COLO829 (cell line): ENCODE measurements around the gene INS.
"Not testable (repeated sequence)": the region's sequence is repeated elsewhere in the genome, so short reads cannot be mapped to it uniquely, and the experiment has no call there.

ENCODE experiments used
- DNase-seq: peaks from one replicate; pipeline ENCODE4 v3.0.0; 2012; ENCODE audit warnings: low spot score

Gene INS

DNA sequence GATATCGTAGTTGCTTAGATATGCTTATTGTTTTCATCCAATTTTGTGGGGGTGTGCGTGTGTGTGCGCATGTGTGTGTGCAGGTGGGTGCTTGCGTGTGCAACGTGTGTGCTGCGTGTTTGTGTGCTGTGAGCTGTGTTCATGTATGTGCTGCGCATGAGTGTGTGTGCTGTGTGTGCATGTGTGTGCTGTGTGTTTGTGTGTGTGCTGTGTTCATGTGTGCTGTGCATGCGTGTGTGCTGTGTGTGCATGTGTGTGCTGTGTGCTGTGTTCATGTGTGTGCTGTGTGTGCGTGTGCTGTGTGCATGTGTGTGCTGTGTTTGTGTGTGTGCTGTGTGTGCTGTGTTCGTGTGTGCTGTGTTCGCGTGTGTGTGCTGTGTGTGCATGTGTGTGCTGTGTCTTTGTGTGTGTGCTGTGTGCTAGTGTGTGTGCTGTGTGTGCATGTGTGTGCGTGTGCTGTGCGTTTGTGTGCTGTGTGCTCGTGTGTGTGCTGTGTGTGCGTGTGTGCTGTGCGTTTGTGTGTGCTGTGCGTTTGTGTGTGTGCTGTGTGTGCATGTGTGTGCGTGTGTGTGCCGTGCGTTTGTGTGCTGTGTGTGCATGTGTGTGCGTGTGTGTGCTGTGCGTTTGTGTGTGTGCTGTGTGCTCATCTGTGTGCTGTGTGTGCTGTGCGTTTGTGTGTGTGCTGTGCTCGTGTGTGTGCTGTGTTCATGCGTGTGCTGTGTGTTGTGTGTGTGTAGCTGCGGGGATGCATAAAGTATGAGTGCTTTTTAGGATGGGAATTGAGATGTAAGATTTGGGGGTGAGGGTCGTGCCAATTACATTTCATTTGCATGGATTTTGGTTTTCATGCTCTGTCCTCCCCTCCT, 29.4 kb downstream of the INS start:
- DNase-seq: no peak

DNA sequence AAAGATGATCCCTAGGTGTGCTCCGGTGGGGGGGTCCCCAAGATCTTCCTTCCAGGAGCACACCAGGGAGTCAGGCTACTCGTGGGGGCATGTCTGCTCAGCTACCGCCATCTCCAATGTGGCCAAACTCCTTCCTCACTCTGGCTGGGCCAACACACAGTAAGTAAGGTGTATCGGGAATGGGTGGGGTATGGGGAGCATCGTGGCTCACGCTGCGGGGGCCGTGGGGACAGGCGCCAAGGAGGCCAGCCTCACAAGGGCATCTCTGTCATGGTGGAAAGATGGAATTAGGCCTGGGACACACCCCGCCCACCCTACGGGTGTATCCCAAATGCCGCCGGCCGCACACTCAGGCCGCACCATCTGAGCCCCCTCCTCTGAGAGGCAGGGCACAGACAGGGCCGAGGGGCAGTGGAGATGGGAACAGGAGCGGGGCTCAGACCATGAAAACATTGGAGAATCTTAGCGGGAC, 30.1 kb downstream of the INS start:
- no peak for DNase-seq

DNA sequence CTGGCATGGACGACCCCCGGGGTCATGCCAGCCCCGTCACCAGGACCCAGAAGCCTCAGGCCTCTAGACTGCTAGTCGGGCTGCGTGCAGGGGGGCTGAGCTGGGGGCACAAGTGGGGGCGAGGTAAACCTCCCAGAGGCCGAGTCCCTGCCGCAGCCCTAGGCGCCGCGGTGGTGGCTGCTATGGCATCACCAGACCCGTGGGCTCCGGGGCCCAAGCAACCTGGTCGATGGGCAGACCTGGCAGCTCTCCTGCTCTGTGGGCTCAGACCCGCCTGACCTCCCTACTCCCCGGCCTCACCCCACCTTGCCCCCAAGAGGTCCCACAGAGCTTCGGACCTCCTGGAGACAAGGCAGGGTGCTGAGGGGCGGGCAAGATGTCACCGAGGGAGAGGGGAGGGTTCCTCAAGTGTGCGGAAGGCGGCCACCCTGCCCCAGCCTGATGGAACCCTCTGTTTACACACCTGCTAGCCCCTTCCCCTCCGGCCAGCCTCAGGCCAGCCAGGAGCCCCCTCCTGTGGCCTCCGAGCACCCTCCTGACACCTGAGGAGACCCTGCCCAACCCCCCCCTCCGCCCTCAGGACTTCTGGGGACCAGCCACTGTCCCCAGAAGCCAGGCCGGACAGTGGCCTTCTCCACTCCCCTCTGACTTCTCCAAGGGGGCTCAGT, 31.2 kb downstream of the INS start:
- no peak for DNase-seq

DNA sequence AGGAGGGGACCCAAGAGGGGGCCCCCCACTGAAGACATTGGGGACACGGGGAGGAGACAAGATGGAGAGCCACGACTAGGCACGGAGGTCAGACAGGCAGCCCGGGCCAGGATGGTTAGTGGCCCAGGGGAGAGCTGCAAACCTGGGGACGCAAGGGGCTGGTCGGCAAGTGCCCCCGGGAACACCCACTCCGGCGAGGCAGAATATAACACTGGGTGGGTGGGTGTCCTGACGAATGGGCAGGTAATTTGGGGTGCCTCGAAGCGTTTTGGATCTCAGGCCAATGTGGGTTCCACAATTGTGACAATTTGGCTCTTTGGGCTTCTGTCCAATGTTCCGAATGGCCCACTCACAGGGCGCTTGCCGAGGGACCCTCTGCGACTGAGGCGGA, 31.7 kb downstream of the INS start:
- DNase-seq: no peak

DNA sequence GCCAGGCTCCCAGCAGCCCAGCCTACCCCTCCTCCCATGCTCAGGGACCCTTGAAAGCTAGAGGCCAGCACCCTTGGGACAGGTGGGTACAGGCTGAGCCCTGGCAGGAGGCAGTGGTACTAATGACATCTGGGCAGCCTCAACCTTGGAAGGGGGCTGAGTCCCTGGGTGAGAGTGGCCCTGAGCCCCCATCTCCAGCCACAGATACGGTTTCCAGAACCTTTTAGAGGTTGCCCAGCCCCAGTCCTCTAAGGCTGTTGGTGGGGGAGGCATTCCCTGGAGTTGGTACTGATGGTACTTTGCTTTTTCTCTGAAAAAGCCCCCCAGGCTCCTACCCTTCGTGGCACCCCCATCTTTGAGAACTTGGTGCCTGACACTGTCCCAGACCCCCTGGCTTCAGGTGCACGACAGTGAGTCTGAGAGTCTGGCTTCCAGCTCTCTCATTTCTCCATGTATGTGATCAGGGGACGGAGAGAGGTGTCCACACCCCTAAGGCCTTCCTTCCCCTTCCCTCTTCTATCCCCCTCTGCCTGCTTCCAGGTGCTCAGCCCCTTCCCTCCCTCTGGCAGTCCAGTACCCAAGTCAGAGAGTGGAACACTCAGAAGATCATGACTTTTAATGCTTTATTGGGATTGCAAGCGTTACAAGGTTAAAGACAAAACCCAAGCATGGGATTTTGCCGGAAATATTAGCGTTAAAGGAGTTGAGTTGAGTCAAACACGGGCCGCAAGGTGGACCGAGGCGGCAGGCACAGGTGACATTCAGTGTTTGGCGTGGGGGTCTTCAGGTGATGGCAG, 32.3 kb downstream of the INS start:
- no peak for DNase-seq

DNA sequence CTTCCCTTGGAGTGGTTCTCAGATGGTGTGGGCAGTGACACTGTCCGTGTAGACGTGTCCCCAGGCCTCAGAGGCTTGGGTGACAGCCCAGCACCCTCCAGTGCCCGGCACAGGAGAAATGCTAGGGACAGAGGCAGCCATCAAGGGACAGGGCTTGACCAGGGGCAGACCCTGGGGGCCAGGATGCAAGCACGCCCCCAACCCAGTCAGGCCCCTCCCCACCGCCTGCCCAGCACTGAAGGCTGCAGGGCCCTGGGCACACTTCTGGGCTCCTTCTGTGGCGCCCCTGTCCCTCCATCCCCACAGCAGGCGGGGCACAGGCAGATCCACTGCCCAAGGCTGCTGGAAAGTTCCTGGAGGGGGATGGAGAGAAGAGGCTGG, 32.9 kb downstream of the INS start:
- DNase-seq: no peak

DNA sequence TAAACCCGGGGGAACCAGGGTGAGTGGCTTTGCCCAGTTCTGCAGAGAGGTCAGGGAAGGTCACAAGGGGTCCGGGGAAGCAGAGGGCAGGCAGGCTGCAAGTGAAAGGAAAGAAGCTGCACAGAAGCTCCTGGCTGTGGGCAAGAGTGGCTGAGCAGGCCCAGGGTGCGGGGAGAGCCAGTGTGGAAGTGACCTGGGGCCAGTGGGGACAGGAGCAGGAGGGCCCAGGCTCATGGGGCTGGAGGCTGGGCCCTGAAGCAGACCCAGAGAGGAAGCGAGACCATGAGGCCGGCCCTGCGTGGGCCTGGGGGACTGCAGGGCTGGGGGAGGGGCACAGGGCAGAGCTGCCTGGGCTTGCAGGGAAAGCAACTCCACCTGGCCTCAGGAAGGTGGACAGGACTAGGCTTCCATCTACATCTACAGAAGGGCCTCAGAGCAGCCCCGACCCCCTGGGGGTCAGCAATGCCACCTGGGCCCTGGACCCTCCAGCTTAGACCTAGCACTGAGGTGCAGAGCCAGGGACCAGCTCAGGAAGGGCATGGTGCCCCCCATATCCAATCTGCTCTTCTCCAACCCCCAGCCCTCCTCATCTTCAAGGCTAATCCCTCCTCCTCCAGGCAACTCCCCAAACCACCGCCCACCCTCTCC, 33.4 kb downstream of the INS start:
- DNase-seq: no peak

DNA sequence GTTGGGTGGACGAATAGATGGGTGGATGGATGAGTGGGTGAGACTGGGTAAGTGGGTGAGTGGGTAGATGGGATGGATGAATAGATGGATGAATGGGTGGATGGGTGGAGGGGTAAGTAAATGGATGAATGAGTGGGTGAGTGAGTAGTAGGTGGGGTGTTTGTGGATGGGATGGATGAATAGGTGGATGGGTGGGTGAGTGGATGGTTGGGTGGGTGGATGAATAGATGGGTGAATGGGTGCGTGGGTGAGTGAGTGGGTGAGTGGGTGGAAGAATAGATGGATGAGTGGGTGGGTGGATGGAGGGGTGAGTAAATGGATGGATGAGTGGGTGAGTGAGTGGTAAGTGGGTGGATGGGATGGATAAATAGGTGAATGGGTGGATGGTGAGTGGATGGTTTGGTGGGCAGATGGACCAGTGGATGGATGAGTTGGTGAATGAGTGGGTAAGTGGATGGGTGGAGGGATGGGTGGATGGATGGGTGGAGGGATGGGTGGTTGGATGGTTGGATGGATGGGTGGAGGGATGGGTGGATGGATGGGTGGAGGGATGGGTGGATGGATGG, 34.4 kb downstream of the INS start:
- DNase-seq: no peak

DNA sequence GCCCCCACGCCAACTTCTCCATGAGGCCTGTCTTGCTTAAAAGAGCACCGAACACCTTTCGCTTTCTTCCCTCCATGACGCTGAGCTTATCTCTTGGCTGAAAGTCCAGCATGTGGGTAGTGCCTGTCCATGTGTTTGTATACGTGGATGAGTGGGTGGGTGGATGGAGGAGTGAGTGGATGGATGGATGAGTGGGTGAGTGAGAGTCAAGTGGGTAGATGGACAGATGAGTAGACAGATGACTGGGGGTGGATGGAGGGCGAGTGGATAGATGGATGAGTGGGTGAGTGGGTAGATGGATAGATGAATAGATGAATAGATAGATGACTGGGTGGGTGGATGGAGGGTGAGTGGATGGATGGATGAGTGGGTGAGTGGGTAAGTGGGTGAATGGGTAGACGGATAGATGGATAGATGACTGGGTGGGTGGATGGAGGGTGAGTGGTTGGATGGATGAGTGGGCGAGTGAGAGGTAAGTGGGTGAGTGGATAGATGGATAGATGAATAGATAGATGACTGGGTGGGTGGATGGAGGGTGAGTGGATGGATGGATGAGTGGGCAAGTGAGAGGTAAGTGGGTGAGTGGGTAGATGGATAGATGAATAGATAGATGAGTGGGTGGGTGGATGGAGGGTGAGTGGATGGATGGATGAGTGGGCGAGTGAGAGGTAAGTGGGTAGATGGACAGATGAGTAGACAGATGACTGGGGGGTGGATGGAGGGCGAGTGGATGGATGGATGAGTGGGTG, 36.1 kb downstream of the INS start:
- DNase-seq: not testable (repeated sequence)

DNA sequence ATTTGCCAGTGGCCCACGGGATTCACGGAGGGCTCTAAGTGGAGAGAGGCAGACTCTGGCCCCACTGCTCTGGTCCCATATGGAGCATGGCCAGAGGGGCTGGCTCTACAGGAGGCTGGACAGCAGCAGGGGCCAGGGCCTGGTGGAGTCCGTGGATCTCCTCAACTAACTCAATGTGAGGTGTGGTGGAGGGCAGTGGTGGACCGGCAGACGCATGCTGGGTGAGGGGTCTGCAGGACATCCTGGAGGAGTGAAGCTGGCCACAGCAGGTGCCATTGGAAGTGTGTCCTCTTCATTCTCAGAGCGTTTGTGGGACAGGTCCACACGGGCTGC, 37.4 kb downstream of the INS start:
- DNase-seq: no peak

DNA sequence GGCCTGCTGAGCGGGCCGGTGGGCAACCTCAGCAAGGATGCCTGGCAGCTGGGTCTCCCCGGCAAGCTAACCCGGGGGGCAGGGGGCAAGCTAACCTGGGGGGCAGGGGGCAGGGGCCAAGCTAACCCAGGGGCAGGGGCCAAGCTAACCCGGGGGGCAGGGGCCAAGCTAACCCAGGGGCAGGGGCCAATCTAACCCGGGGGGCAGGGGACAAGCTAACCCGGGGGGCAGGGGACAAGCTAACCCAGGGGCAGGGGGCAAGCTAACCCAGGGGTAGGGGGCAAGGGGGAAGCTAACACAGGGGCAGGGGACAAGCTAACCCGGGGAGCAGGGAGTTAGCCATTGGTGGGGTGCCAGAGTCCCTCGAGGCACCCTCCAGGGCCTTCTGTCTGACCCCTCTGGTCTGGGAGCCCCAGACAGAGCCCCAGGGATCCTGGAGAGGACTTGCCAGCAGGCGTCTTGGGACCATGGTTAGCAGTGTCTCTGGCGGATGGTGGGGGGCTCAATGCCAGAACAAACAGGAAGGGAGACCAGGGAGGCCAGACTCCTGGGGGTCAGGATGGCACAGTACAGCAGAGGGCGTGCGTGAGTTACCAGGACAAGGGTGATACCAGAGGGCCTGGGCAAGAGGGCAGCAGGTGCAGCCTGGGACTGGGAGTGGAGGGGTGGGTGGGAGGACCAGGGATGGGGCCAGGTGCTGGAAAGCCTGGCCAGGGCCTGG, 37.9 kb downstream of the INS start:
- no peak for DNase-seq

DNA sequence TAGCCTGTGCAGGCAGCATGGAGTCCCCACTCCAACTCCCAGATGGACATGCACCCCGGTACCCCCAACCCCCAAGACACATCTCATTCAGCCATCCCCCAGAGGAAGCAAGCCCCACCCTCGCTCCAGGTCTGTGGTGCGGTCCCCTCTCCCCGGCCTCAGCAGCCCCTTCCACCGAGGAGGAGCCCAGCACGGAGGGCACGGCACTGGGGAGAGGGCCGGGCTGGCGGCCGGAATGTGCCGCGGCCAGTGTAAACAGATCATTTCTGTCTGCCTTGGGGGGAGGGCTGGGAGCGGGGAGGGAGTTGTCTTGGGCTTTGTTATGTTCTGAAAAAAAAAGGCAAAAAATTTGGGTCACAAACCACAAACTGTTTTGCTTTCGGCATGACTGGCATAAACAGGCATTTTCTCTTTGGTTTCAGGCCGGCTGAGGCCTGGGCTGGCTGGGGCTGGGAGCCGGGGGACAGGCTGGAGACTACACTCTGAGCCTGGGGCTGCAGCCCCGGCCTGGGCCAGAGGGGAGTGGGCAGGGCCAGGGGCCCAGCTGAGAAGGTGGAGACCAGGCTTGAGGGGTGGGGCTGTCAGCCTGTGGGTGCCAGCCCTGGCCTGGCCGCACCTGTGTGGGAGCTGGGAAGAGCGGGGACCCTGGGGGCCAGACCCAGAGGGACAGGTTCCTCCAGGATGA, 38.6 kb downstream of the INS start:
- no peak for DNase-seq

DNA sequence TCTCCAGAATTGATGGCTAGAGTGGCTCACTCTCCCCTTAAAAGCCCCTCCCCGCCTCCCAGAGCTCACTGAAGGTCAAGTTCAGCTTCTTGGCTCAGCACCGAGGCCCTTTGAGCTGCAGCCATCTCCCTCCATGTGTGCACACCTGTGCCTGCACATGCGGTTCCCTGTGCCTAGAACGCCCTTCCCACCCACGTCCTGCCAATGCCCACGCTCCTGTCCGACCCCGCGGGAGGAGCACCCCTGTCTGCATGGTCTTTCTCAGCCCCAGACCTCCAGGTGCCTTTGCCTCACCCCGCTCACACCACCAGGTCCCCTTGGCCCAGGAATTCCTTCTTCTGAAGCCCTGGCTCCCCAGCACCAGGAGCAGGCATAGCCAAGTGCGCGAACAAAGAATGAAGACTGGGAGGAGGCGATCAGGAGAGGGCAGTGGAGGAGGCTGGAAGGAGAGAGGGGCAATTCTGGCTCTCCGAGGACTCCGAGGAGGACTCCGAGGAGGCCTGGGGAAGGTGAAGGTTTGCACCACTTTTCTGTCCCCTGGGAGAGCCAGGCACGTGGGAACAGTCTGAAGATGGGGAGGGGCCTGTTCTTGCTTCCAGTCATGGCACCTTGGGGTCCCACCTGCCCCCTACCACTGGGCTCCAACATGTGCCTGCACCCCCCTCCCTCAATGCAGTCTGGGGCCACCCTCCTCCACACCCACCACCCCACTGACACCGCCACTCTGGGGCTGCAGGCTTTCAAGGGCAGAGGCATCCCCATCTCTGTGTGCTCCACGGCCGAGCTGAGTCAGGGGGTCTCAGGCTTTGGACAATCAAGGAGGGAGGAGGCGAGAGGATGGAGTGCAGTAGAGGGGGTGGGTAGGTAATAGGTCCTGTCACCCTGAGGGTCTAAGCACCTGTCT, 39.5 kb downstream of the INS start:
- DNase-seq: no peak

DNA sequence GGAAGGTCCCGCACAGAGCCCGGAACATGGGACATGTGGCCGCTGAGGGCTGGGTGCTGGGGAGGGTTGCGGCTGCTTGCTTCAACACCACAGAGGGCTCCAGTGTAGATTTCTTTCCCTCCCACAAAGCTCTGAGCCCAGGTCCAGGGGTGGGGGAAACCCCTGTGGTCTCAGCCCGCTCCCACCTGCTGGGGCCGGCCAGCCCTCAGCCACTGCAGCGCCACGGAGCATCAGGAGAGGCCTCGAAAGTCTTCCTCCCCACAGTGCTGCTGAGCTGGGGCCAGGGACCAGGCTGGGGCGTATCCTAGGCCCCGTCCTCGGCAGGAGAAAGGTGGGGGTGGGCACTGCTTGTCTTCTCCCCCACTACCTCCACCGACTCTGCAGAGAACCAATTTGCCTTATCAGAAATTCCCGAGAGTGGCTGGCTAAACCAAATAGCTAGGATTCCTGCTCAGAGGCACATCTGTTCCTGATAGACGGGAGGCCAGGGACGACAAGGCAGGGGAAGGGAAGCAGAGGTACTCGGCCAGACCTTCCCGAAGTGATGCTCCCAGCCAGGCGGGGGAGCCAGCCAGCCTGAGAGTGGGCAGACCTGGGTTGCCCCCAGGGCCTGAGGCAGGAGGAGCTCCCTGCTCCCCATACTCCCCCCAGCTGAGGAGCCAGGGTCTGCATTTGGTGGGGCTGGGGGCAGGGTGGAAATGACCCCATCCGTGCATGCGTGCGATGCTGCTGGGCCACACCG, 40.5 kb downstream of the INS start:
- DNase-seq: no peak

DNA sequence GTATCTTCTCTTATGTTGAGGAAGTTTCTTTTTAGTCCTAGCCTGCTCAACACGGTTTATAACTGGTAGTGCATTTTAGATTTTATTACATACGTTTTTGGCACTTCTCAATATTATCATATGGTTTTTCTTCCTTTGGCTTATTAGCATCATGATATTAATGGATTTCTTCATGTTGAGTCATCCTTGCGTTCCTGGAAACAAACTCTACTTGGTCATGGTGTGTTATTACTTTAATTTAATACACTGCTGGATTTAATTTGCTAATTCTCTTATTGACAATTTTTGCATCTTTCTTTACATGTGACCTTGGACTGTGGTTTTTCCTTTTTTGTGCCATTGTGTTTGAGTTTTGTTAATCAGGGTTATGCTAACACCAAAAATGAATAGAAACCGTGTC, 42.3 kb downstream of the INS start:
- no peak for DNase-seq

DNA sequence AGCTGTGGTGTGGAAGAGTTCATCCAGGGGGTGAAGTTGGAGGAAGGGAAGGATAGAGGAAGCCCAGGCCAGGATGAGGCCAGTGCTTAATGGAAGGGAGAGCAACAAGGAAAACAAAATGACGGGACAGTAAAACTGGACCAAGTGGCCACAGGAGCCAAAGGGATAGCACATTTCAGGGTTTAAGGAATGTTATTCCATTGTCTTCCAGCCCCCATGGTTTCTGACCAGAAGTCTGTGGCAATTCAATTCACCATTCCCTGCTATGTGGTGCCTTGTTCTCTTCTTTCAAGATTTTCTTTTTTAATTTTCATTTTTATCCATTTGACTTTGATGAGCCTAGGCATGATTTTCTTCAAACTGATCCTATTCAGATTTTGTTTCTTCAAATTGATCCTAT, 44.3 kb downstream of the INS start:
- DNase-seq: no peak

DNA sequence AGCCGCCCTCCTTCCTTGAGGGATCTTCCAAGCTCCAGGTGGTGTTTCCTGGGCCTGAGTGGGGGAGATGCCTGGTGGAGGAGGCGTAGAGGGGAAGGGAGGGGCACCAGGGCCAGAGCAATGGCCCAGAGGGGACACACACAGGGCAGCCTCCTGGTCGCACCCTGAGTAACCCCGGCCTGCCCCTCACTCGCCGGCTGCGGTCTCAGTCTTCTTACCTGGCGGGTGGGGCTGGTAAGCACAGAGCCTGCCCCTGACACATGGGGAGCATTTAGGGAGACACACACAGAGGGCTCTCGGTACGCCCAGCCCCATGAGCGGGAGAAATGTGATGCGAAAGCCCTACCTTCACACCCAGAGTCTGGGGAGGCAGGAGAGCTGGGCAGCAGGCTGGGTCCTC, 45.7 kb downstream of the INS start:
- DNase-seq: no peak
